Limb (tissue), 2 donors: ENCODE measurements around the gene TAS2R19.
"Not testable (repeated sequence)": the region's sequence is repeated elsewhere in the genome, so short reads cannot be mapped to it uniquely, and the experiment has no call there.

Experiments used
- DNase-seq, 2 donors: peaks; one replicate each; pipeline ENCODE4 v3.0.0-alpha.2; 2016; ENCODE audit errors: extremely low spot score in 2 of 2

The TAS2R19 gene, protein sequence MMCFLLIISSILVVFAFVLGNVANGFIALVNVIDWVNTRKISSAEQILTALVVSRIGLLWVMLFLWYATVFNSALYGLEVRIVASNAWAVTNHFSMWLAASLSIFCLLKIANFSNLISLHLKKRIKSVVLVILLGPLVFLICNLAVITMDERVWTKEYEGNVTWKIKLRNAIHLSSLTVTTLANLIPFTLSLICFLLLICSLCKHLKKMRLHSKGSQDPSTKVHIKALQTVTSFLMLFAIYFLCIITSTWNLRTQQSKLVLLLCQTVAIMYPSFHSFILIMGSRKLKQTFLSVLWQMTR

GRCh38 chr12:11022520-11022919 is at the start of gene TAS2R19:
TAS2R19 (minus strand) TSS chr12:11022620; CDS start chr12:11022571, 49 bp downstream.
- no peak for DNase-seq

GRCh38 chr12:11071414-11071813 is 49.0 kb upstream of the TAS2R19 start:
- DNase-seq: no peak

GRCh38 chr12:11070999-11071398 is 48.6 kb upstream of the TAS2R19 start:
- DNase-seq: no peak

GRCh38 chr12:11069854-11070365 is 47.5 kb upstream of the TAS2R19 start:
- no peak for DNase-seq

DNA sequence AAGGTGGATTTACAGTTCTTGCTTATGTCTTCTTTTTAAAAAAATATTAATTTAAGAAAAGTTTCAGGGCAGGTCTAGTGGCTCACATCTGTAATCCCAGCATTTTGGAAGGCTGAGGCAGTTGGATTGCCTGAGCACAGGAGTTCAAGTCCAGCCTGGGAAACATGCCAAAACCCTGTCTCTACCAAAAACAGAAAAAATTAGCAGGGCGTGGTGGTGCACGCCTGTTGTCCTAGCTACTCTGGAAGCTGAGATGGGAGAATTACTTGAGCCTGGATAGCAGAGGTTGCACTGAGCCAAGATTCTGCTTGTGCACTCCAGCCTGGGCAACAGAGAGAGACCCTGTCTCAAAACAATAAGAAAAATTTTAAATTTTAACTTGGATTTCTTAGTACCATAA is 45.1 kb upstream of the TAS2R19 start:
- no peak for DNase-seq

DNA sequence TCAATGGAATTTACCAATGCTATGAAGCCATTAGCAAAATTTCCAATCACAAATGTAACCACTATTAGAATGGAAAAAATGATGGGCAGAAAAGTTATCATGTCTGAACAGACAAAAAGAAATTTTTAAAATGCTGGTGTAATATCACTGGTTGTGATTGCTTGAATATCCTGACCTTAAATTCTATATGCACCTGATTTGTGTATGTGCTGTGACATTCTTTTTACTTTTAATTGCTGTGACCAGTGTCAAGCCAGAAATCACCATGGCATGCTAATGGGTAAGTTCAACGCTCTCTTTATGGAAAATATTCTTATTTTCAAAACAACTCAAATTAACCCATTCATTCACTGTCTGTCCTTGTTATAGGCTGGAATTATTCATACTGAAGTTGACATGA is 39.8 kb upstream of the TAS2R19 start, which contains the start of gene TAS2R46:
TSS of gene TAS2R46 (minus strand) at position 101 of the 400 bp plus-strand sequence. CDS start at position 101, 0 bp downstream.
- not testable (repeated sequence) for DNase-seq

DNA sequence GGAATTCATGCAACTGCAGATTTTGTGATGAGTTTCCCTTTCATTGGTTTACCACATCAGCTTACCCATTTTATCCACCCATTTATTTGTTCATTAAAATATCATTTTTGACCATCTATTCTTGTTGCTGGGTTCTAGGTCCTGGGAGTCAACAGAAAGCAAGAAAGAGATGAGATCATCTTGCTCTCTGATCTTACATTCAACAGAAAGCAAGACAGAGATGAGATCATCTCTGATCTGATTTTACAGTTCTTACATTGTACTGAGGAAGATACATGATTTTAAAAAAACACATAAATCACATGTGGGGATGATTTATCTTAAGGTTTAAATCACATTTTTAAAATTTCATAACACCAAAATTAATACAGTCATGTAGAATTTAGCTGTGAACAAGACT is 37.4 kb upstream of the TAS2R19 start:
- no peak for DNase-seq

DNA sequence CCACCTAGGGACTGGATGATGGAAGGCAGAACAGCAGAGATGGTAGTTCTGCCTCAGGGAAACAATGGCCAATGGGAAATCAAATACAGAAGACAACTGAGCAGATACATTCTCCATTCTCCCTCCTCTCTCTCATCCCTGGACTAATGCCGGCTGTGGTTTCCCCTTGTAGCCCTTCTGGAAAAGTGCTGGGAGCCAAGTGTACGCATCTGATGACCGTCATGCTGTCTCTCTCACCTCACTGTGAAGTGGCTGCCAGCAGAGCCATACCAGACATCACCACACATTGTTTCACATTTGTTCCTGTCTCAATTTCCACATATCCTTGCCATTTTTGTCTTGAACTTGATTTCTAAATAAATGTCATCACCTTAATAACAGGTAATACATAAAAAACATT is 36.6 kb upstream of the TAS2R19 start:
- DNase-seq: no peak

DNA sequence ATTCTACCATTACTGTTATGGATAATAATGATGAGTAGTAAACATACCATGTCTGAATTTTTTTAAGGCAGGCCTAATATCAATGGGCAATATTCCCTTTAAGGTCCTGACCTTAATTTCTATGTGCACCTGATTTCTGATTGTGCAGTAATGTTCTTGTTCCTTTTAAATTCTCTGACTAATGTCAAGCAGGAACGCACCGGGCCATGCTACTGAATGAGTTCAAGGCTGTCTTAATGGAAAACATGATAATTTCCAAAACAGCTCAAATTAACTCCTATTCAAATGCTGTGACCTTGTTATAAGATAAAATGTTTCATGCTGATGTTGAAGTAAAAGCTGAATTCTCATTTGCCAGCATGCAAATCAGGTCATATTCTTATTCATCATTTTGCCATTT is 32.9 kb upstream of the TAS2R19 start:
- no peak for DNase-seq

DNA sequence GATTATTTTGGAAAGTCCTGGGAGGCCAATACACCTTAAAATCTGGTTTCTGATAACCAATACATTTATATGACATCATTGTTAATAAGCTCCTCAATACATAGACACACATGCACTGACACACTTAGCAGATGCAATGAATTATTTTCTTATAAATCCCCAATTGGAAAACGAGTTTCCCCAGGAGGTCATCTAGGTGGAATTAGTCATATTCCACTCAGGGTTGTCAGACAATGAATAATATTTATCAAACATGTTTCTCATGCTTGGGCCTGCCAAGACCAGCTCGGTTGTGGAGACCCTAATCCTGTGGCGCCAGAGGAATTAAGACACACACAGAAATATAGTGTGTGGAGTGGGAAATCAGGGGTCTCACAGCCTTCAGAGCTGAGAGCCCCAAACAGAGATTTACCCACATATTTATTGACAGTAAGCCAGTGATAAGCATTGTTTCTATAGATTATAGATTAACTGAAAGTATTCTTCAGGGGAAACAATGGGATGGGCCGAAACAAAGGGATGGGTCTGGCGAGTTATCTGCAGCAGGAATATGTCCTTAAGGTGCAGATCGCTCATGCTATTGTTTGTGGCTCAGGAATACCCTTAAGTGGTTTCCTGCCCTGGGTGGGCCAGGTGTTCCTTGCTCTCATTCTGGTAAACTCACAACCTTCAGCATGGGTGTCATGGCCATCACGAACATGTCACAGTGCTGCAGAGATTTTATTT is 27.5 kb upstream of the TAS2R19 start:
- DNase-seq: not testable (repeated sequence)

- DNase-seq: not testable (repeated sequence)
Measured at GRCh38 chr12:11041366-11041765, 18.9 kb upstream of the TAS2R19 start.

DNA sequence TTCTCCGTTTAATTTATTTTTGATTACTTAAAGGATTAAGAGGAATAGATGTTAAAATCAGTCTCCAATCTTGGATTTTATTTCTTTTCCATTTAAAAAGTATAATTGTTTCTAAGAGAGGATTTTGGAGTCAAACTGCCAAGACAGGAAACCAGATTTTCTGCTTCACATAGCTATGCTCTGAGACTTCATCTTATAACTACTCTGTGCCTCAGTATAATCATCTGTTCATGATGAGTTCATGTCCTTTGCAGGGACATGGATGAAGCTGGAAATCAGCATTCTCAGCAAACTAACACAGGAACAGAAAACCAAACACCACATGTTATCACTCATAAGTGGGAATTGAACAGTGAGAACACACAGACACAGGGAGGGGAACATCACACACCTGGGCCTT is 17.7 kb upstream of the TAS2R19 start:
- no peak for DNase-seq

DNA sequence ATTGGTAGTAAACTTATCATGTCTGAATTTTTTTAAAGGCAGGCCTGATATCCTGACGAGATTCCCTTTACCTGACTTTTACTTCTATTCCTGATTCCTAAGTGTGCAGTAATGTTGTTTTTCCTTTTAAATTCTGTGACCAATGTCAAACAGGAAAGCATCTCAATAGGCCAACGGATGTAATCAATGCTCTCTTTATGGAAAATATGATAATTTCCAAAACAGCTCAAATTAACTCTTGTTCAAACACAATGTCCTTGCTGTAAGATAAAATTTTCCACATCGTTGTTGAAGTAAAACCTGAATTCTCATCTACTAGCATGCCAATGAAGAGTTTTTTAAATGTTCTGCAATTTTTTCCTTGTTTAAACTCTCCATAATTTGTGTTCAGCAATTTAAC is 16.8 kb upstream of the TAS2R19 start:
- no peak for DNase-seq

- not testable (repeated sequence) for DNase-seq
Measured at GRCh38 chr12:11033959-11034358, 11.5 kb upstream of the TAS2R19 start.

- no peak for DNase-seq
Measured at GRCh38 chr12:11031307-11031706, 8.9 kb upstream of the TAS2R19 start, which contains the start of gene TAS2R31. TAS2R31 (minus strand) TSS chr12:11031407; CDS start chr12:11031335, 72 bp downstream.

GRCh38 chr12:11026118-11026517 is 3.7 kb upstream of the TAS2R19 start:
- DNase-seq: no peak

DNA sequence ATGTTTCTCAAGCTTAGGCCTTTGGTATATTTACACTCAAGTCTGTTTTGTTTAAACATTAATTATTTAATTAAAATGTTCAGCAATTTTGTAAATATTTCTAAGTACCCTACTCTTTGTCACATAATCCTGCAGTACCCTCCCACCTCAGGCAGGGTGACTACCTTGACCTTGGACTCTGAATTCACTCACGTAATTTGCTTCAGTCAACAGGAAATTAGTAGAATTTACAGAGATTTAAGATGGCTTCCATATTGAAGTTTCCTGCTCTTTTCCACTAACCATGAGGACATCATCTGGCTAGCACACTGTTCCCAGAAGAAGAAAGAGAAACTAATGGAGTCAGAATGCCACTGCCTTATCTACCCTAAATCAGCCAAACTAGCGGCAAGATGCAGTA is 967 bp upstream of the TAS2R19 start:
- no peak for DNase-seq

DNA sequence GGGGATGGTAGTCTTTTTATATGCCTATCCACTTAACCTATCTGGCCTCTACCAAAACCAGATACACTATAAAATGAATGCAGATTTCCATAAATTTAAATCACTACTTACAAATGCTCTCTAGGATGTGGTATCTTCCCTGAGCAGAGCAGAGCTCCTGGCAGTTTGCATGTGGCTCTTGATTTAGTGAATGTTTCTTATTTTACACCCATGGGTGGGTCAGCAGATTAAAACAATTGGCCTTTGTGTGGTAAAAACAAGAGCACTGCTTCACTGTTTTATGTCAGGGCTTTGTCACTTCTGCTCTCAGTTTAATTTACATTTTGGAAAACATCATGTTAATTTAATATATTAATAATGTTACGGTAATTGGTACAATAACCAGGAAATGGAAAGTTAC is 5.5 kb downstream of the TAS2R19 start:
- no peak for DNase-seq

- no peak for DNase-seq
Measured at GRCh38 chr12:11015775-11016430, 6.5 kb downstream of the TAS2R19 start.

DNA sequence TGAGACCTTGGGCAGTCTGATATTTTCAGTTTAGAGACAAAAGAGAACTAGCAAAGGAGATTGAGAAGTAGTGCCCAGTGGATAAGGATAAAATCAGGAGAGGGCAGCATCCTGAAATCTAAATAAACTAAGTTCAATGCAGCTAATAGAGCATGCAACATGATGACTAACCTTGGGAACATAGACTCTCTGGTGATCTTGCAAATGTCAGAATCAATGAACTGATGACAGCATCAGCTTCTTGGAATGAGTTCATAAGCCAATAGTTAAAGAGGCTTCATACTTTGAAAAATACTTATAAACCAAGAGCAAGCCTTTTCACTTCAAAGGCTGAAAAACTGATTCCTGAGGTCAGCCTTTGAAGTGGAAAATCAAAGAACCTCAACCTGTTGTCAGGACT is 8.2 kb downstream of the TAS2R19 start:
- no peak for DNase-seq

DNA sequence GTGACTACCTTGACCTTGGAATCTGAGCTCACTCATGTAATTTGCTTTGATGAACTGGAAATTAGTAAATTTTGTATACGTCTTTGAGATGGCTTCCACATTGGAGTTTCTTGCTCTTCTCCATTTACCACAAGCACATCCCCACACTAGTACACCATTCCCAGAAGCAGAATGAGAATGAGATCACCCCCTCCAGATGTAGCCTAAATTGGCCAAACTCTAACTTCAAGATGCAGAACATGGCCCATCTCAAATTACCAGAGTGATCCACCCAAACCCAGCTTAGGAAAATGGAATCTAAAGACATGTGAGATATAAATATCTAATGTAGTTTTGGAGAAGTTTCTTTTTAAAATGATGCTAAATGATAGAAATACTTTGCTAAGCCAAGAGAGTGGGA is 14.8 kb downstream of the TAS2R19 start:
- DNase-seq: no peak

GRCh38 chr12:10998204-10998603 is 24.2 kb downstream of the TAS2R19 start, which contains the start of gene TAS2R20:
TAS2R20 (minus strand) TSS chr12:10998304; CDS start chr12:10997875, 429 bp downstream.
- DNase-seq: no peak
